HG03097 (cell line): ENCODE results near the gene DPP4.
"Not testable (repeated sequence)": the region's sequence is repeated elsewhere in the genome, so short reads cannot be mapped to it uniquely, and the experiment has no call there.

ENCODE experiments used
- ATAC-seq: cut with Tn5 transposase; IDR thresholded peaks from one replicate; pipeline ENCODE4 v1.9.1; 2021; ENCODE audit not compliant: unreplicated experiment, low FRiP score

Gene DPP4

DNA sequence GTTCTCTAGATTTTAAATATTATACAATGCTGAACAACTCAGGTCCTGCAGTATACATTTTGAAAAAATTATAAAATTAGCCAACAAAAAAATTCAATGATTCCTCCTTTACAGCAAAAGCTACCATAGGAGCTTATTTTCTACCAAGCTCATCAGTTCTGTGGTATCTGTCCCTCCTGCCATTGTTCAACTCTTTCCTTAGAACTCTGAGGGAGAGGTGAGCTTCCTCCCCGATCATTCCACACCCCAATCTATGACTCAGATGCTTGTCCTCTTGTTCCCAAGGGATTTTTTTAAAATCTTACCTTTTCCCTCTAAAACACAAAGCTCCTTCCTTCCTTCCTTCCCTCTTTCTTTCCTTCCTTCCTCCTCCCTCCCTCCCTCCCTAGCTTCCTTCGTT, 13.5 kb downstream of the DPP4 start:
- no peak for ATAC-seq

DNA sequence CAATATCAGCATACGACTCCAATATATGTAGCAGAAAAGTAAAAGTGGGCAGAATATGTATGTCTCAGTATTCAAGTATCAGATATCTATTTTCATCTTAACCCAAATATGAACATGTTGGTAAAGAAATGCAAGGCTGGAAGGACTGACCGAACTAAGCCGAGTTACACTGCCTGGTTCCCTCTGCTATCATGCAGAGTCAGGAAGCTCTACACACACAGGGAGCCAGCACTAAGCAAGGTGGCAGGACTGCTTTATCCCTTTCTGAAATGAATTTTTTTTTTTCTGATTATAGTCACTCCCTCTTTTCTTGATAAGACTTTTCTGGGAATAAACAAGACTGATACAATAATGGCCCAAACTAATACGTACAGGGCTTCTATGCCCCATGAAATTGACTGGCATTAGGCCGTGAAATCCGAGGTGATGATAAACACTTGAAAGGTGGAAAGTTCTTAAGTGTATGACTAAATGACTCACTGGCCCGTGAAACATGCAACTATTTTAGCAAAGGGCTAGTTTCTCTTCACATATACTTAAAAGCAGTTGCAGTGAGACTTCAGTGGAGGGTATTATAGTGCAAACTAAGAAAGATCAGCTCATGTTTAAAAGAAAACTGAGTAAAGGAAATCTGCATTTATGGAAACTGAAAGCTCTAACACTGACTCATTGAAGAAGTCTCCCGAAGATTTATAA, 14.9 kb downstream of the DPP4 start:
- peak; percentile 66 for ATAC-seq

DNA sequence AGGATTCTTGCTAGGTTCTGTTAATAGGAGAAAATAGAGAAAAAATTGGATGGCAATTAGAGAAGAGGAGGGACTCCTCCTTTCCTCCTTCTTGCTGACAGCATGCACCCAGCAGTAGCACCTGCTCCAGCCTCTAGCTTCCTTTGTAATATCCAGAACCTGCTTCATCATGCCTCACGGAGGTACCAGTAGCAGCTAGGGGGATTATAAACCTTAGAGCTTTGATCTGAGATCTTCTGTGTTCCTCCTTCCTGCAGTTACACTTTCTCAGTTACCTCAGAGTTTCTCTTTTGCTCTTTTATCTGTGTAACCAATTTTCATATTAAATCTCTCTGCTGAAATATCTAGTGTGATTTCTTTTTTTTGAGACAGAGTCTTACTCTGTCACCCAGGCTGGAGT, 16.6 kb downstream of the DPP4 start:
- no peak for ATAC-seq

DNA sequence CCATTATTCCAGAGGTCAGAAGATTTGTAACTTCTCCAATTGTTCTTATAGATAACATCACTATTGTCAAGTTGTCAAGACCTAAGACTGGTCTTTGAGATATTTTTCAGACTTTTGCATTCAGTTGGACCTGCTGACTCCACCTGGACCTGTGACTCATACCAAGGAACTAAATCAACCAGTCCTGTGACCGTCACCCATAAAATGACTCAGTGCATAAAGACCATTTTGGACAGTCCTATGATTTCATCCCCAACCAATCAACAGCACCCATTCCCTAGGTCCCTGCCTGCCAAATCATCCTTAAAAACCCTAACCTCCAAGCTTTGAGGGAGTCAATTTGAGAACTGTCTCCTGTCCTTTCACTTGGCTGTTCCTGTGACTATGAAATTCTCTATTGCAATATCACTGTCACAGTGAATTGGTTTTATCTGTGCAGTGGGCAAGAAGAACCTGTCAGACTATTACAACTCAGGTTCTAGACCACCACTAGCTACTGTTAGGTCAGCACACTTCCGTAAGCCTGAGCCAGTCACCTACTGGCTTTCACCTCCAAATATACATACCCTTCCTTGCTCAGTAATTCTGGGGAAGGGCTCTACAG, 17.1 kb downstream of the DPP4 start:
- ATAC-seq: no peak

DNA sequence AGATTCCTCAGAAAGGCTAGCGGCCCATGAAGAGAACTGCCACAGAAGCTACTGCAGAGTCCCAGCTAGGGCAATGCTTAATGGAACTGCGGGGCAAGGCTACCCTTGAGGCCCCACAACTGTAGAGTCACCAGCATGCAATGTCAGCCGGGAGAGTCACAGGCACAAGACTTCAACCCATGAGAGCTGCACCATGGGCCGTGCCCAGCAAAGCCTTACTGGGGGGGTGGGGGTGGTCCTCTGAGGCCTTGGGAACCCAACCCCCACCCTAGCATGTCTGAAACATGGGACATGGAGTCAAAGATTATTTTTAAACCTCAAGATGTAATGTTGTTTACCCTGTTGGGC, 20.2 kb downstream of the DPP4 start:
- ATAC-seq: no peak

DNA sequence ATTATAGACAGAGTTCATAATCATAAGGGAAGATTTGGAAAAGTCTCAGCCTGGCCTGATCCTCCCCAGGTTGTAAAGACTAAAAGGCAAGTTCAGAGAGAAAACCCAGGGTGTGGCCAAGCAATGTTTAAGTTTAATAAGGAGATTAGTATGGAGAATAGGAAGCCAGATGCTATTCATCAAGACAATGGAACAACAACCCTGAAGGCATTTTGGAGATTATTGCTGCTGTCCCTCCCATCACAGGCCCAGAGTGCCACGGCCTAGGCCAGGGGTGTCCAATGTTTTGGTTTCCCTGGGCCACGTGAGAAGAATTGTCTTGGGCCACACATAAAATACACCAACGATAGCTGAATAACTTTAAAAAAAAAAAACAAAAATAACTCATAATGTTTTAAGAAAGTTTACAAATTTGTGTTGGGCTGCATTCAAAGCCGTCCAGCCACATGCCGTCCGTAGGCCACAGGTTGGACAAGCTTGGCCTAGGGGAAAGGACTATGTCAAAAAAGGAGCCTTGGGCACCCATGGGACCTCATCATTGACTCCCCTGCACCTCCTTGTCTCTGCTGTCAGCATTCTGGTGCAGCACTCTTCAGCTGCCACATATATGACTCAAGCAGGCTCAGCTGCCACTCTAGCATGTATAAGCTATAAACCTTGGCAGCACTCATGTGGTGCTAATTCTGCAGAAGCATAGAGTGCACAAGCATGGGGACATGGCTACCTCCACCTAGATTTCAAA, 20.8 kb downstream of the DPP4 start:
- ATAC-seq: no peak

DNA sequence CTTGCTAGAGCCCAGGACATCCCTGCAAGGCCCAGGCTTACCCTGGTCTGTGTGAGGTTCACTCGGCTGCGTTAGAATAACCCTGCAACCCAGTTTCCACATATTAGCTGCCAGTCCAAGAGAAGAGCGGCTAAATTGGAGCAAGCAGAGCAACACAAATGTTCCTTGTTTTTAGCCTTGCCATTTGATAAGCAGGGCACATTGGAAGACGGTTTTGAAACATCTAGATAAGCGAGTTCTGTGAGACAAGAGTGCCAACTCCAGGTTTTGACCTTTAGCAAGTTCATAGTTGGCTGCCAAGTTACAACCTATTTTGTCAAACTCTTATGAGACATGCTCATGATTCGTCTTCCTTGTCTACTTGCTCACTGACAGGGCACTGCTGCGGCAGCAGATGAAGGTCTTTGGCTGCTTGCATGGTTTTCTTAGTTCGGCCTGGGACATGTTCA, 23.5 kb downstream of the DPP4 start:
- ATAC-seq: no peak

DNA sequence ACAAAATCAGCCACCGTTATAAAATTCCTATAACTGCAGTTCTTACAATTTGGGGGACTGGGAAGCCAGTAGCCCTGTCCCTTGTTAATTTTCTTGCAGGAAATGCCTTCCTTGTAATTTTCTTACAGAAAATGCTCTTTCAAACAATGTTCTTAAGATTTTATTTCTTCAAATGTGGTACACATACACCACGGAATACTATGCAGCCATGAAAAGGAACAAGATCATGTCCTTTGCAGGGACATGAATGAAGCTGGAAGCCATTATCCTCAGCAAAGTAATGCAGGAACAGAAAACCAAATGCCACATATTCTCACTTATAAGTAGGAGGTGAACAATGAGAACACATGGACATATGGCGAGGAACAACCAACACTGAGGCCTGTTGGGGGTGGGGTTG, 24.9 kb downstream of the DPP4 start:
- ATAC-seq: not testable (repeated sequence)

DNA sequence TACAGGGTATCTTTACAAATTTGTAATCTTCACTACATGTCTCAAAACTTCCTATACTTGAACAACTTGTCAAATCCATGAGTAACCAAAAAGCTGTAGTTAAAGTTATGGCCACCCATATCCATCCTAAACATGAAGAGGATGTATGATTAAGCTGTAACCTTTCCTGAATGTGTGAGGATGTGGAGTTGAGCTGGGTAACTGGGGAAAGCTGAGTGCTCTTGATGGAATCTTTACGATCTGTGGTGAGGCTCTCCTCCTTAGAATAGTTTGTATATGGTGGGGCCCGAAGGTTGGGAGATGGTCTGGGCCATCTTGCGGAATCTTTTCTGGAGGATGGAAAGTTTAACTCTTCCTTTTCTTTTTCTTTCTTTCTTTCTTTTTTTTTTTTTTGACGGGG, 29.4 kb downstream of the DPP4 start:
- ATAC-seq: no peak

DNA sequence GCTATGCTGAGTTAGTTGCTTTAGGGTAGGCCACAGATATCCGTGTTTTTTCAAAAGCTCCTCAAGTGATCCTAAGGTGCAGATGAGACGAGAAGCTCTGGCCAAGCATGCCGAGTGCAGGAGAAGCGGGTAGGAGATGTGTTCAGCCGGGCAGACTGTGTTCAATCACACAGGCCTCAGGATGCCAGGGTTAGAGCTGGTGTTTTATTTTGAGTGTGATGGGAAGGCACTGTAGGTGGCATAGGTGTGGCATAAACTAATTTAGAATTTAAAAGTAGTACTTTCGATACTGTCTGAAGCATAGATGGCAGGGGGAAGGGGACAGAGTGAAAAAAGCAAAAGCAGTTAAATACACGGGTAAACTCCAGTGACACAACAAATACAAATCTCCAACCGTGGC, 30.9 kb downstream of the DPP4 start:
- no peak for ATAC-seq

DNA sequence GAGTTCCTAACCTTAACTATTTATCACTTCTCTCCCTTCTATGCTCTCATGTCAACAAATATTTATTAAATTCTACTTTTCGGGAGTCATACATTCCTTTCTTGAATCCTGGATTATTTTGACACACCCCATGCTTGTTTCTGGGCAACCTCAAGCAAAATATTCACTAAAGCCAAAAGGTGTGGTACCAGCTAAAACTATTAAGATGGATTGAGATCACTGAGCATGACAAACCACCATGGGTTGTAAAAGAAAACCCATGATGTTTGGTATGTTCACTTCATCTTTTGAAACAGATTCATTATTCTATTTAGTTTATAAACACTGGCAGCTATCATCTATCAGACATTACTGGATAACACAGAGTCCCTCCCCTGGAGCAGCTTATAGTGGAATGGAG, 32.5 kb downstream of the DPP4 start:
- no peak for ATAC-seq

DNA sequence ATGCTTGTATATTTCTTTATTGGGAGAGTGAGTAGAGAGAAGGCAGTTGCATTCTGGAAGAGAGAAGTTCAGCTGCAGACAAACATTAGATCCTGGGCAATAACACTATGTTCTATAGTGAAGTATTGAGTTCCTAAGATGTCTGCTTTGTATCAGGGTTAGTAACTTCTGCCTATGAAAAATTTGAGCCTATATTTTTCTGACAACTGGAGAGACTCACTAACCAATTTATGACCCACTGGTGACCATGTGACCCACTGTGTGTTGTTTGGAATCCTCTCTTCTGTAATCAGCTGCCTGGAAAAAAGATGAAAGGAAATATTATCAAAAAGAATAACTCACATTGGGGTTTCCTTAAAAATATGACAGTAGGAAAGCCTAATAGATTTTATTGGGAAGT, 35.3 kb downstream of the DPP4 start:
- no peak for ATAC-seq

DNA sequence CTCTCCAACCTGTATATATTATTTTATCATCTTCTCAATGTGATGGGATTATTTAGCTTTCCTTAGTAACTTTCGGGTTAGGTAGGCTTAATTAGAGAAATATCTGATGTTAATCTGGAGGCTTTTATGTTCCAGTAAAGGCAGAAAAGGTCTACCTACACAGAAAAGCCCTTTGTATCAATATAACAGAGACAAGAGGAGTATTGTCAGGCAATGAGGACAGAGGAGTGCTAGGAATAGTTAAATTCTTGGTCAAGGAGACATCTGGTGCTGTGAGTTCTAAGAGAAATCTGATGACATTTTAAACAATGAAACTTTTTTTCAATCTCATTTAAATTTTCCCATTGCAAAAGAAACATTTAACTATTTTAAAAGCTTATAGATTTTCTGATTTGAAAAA, 36.1 kb downstream of the DPP4 start:
- no peak for ATAC-seq

DNA sequence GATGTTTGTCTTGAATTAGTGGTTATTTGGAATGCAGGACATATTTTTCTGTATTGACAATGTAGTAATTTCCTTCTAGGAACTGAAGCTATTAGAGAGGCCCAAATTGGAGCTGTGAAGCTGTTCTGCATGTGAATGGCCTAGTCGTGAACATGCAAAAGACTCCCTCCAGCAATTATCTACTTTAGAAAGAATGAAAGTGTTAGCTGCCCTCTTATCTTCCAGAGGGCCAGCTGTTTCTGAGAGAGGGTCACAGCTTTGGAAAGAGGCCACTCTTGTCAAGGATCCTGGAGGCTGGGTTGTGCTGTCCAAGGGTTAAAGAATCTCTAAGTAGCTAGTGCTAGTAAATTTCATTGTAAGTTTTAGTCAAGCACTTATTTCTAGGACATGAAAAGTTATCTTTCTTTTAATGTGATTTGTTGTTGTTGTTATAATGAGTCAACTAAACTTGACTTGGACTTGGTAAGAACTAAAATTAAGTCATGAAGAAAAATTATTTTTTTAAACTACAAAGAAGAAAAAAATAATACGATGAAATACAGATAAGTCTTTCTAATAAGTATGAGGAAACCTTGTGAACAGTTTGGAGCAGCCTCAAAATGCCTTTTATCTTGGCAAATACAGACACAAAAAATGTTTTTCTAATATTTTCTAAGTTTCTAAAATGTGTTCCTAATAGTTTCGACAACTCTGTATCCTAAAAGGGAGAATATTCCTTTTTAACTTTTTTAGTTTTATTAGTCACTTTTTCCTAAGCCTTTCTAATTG, 36.8 kb downstream of the DPP4 start:
- ATAC-seq: no peak

DNA sequence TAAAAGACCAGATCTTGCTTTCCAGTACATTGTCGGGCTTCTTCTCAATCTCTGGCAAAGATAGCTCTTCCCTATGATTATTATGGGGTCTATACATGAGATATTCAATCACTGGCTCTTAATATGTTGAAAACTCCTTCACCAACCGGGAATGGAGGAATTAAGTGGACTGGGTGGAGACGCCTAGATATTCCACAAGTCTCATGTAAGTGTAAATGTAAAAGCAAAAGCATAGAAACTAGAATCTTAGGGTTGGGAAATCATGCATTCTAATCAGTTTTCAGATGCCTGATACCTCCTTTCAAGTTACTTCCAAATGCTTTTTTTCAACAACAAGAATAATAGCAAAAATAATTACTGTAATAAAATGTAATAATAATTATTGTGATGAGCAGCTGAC, 38.0 kb downstream of the DPP4 start:
- no peak for ATAC-seq

DNA sequence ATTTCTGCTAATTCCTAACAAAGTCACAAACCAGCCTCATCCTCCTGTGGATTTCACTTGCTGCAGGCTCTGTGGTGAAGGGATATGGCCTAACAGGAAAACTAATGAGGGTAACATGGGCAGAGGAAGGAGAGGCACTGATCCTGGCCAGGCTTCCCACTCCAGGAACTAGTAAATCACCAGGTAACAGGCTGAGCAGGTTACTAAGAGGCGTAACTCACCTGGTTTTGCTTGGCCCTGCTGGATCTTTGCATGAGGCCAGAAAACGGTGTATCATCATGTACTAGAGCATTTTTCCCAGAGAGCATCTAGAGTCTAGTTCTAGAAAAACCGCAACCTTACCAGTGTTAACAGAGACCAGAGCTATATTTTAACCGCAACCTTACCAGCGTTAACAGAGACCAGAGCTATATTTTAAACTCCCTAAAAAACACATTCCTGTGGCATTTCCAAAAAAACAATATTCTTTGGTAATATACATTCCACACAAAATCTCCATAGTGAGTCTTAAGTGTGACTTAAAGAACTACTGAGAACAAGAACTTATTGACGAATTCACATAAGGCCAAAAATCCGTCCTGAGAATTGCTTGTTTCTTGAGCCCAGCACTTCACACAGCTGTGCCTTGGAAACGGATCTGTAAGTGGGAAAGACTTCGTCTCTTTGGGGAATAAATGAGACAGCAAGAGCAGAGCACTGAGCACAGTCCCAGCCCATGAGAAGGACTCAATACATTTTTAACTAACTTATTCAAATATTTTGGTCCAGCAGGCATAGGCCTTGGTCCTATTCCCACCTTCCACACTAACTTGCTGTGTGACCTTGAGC, 43.4 kb downstream of the DPP4 start:
- ATAC-seq: no peak

DNA sequence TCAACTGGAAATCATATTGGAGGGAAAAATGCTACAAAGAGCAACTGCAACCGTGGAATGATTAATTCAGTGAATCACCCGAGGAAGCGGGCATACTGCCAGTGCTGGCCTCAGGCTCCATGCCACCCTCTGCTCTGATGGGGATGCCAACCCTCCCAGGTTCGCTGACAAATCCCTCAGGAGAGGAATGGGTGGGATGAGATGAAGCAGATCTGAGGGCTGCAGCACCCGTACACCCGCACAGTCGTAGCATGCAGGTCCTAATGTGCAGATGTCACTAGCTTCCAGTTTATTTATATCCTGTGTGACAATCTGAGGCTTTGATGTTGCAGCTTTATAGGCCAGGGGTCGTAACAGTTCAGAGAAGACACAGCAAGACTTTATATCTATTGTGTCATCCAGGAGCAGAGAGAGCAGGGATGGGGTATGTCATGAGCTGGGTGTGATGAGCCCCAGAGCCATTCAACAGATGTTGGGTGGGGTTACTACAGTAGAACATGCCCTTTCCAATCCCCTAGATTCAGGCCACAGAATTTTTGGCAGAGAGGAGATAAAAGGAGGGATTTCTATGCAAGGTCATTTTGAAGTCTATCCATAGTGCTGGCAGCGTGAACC, 44.6 kb downstream of the DPP4 start:
- no peak for ATAC-seq

DNA sequence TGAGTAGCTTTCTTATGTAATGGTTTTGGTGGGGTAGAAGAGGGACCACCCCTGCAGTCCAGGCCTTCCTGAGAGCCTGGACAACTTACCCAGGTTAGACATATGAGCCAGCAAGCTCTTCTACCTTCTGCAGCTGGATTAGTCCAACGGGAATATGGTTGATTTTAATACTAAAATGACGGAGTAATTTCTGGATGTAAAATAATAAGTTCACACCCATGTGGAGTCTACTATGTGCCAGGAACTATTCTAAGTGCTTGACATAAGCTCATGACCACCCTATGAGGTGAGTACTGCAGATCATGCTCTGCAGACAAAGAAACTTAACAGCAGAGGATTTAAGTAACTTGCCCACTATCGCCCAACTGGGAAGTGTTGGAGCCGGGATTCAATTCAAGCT, 45.5 kb downstream of the DPP4 start:
- no peak for ATAC-seq

DNA sequence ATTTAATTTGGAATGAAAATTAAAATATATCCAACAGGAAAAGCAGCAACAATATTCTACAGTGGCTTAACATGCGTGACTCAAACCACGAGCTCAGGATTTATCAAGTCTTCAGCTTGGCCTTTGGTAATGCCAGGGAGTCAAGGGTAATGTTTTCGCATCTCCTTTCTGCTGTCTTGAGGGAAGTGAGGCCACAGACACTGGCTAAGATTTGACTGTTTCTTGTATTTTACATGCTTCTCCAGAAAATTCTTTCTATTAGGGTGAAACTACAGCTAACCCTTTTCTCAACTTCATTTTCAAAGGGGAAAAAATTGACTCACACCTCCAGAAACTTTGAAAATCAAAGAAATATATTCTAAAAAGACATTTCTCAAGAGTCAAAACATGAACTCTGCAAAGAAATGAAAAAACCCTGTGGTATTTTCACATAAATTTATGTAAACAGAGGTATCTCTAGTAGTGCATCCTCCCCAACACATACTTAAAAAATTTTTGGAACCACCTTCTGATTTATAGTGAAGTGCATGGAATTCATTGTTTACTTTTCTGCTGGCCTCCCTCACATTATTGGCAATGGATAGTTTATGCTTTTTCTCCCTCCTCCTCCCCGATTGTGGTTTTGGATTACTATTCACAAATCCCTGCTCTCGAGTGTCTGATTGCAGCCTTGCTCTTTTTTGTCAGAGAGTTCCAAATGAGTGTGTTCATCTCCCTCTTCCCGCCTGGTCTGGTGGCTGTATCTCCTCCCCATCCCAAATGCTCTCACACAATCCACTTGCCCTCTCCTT, 48.7 kb downstream of the DPP4 start:
- ATAC-seq: no peak
